Measurements from ENCODE around the gene TMEM53.

TMEM53 gene

DNA sequence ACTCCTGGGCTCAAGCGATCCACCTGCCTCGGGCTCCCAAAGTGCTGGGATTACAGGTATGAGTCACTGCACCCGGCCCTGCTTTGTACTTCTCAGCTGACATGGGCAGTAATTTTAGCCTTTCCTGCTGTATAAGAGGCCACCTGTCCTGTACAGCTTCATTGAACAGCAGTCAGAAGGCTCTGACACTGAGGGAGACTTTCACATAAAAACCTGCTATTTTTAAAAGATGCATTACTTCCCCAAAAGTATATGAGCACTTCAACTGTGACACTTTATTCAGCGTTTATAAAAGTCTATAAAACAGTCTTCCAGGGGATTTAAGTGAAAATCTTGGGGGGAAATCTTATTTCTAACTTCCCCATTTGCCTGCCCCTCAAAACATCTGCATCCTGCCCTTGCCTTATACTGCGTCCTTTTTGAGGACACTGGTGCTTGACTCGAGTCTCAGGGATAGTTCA is 39.1 kb upstream of the TMEM53 start:
- in situ Hi-C loops (cut with HindIII; ENCODE audit: low sequenced_read_pairs), result no loop called here
- H3K4me3 ChIP-seq (ENCODE audit: low read depth, low read length), result no peak overlapping the region
- DNase-seq (ENCODE audit: low read depth), result no peak
- TF ChIP-seq, protein P1, sequence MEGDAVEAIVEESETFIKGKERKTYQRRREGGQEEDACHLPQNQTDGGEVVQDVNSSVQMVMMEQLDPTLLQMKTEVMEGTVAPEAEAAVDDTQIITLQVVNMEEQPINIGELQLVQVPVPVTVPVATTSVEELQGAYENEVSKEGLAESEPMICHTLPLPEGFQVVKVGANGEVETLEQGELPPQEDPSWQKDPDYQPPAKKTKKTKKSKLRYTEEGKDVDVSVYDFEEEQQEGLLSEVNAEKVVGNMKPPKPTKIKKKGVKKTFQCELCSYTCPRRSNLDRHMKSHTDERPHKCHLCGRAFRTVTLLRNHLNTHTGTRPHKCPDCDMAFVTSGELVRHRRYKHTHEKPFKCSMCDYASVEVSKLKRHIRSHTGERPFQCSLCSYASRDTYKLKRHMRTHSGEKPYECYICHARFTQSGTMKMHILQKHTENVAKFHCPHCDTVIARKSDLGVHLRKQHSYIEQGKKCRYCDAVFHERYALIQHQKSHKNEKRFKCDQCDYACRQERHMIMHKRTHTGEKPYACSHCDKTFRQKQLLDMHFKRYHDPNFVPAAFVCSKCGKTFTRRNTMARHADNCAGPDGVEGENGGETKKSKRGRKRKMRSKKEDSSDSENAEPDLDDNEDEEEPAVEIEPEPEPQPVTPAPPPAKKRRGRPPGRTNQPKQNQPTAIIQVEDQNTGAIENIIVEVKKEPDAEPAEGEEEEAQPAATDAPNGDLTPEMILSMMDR (IDR thresholded peaks at IDR 0.05; ENCODE audit: low read depth, low read length, missing control alignments), result no peak

DNA sequence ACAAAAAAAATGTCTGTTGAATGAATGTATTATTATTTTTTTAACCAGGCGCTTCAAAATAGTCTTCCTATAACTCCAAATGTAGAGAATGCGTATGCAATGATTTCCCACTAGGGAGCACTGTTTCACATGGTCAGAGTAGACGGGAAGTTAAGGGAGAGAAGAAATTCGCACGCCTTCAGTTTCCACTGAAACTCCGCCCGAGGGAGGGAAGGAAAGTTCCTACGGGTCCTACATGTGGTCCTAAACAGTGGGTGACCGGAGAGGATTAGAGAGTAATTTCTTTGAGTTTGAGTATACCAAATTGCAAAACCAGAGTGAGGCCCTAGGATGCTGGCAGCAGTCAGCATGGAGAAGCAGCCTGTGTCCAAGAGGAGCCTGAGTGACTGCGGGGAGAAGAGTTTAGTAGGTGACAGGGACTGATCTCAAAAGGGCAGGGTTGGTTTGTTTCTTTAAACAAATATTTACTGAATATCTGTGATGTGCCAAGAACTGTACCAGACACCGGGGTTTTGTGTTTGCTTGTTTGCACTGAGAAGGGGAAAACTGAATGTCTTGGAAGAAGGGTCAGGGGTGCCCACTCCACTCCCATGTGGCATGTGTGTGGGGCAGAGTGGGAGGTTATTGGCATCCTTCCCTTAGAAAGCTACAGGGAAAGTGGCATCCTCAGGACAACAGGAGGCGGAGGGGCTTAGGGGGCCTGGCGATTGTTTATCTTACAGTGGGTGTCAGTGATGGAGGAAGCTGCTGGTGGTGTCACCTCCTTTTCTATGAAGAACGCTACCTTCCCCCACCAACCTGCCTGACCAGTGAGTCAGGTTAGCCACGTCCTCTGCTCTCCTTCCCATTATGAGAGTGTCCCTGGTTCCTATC is 33.9 kb upstream of the TMEM53 start:
- in situ Hi-C loops (cut with HindIII; ENCODE audit: low sequenced_read_pairs), result no loop called here
- H3K4me3 ChIP-seq (ENCODE audit: low read depth, low read length), result no peak overlapping the region
- TF ChIP-seq, protein P1 (IDR thresholded peaks at IDR 0.05; ENCODE audit: low read depth, low read length, missing control alignments), result peak; percentile 50
- no peak for DNase-seq (ENCODE audit: low read depth)

DNA sequence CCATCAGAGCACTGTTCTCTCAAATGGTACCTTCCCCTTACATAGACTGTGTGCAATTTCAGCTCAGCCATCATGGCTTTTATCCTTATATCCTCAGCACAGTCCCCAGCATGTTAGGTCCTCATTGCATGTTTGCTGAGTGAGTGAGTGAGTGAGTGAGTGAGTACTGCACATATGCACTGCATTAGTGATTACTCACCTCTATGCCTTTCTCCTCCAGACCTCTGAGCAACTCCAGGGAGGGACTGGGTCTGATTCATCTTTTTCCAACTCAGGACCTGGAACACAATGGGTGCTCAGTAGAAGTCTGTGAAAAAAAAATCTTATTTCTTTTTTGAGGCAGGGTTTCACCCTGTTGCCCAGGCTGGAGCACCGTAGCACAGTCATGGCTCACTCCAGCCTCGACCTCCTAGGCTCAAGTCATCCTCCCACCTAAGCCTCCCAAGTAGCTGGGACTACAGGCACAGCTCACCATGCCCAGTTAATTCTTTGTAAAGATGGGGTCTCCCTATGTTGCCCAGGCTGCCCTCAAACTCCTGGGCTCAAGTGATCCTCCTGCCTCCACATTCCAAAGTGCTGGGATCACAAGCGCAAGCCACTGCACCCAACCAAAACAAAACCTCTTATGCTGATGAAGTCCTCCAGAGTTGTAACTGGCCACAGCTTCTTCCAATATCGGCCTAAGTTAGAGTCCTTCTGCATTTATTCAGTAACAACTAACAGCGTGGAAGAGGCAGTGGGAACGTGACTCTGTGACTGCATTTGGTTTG is 33.0 kb upstream of the TMEM53 start:
- in situ Hi-C loops (cut with HindIII; ENCODE audit: low sequenced_read_pairs), result no loop called here
- no peak overlapping the region for H3K4me3 ChIP-seq (ENCODE audit: low read depth, low read length)
- TF ChIP-seq, protein P1 (IDR thresholded peaks at IDR 0.05; ENCODE audit: low read depth, low read length, missing control alignments), result no peak
- DNase-seq (ENCODE audit: low read depth), result peak; percentile 59

DNA sequence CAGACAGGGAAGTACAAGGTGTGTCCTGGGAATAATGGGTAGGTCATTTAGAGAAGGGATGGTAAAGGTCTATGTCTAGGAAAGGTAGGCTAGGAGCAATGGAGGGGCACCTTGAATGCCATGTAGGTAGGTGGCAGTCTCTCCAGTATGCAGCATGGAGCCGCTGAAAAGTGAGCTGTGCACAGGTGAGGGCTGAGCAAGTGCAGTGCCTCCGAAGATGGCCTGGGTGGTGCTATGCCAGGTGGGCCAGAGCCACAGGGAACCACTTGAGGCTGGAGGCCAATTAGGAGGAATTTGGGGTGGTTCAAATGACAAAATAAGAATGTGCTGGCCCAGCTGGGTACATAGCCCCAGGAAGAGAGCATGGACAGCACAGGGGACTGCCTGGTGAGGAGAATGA is 31.7 kb upstream of the TMEM53 start:
- H3K4me3 ChIP-seq (ENCODE audit: low read depth, low read length), result no peak overlapping the region
- no peak for DNase-seq (ENCODE audit: low read depth)
- TF ChIP-seq, protein P1 (IDR thresholded peaks at IDR 0.05; ENCODE audit: low read depth, low read length, missing control alignments), result no peak
- in situ Hi-C loops (cut with HindIII; ENCODE audit: low sequenced_read_pairs), result no loop called here

DNA sequence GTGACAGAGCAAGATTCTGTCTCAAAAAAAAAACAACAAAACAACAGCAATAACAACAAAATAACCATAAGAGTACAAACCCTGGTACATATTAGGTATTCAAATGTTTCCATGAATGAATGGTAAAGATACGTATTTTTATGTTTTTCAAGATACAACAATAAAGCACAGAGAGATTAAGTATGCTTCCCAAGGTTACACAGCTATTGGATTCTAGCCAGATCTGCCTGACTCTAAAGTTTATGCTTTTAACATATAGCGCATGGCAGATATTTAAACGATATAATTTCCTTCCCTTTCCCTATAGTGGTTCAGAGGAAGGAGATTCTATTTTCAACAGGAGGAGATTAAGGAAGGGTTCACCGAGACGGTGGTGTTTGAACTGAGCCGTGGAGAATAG is 31.2 kb upstream of the TMEM53 start:
- in situ Hi-C loops (cut with HindIII; ENCODE audit: low sequenced_read_pairs), result no loop called here
- DNase-seq (ENCODE audit: low read depth), result no peak
- TF ChIP-seq, protein P1 (IDR thresholded peaks at IDR 0.05; ENCODE audit: low read depth, low read length, missing control alignments), result no peak

DNA sequence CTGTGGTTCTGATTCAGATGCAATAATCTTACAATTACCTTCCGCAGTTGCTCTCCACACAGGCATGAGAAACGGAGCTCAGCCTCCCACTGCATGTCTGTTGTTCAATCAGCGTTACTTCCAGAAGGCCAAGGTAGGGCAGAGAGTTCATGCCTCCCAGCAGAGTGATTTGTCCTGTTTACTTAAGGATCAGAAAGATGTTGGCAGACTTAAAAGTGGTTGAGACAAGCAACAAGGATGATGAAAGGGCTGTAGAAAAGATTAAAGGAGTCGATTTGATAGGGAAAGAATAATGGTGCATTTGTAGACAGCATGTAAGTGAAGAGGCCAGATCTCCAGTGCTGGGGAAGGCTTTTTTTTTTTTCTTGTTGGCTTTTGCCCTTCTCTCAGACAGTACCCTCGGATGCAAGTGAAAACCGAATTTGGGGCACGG is 26.9 kb upstream of the TMEM53 start:
- TF ChIP-seq, protein P1 (IDR thresholded peaks at IDR 0.05; ENCODE audit: low read depth, low read length, missing control alignments), result no peak
- no peak overlapping the region for H3K4me3 ChIP-seq (ENCODE audit: low read depth, low read length)
- DNase-seq (ENCODE audit: low read depth), result no peak
- in situ Hi-C loops (cut with HindIII; ENCODE audit: low sequenced_read_pairs), result no loop called here

More for the DNA sequence above, 31.2 kb upstream of the TMEM53 start:
- no peak overlapping the region for H3K4me3 ChIP-seq (ENCODE audit: low read depth, low read length)
